GM18909 (cell line): ENCODE measurements around the gene GNG7.
"Not testable (repeated sequence)": the region's sequence is repeated elsewhere in the genome, so short reads cannot be mapped to it uniquely, and the experiment has no call there.

Experiments used
- ATAC-seq: cut with Tn5 transposase; IDR thresholded peaks from one replicate; pipeline ENCODE4 v1.9.1; 2021; ENCODE audit warnings: mild to moderate bottlenecking; ENCODE audit not compliant: unreplicated experiment, poor library complexity

The GNG7 gene

GRCh38 chr19:2558543-2558942 lies 144.0 kb downstream of the GNG7 start:
- ATAC-seq, result no peak

- not testable (repeated sequence) for ATAC-seq
These were observed 144.4 kb downstream of the GNG7 start for GRCh38 chr19:2558131-2558530.

- ATAC-seq, result no peak
These were observed 145.4 kb downstream of the GNG7 start for GRCh38 chr19:2557093-2557440.

GRCh38 chr19:2556221-2557092 lies 146.0 kb downstream of the GNG7 start:
- no peak for ATAC-seq

- ATAC-seq, result no peak
These were observed 146.9 kb downstream of the GNG7 start for GRCh38 chr19:2555422-2556220.

GRCh38 chr19:2554856-2555255 lies 147.6 kb downstream of the GNG7 start:
- ATAC-seq, result no peak

GRCh38 chr19:2553510-2553909 lies 149.0 kb downstream of the GNG7 start:
- no peak for ATAC-seq

GRCh38 chr19:2552859-2553258 lies 149.6 kb downstream of the GNG7 start:
- ATAC-seq, result no peak

- no peak for ATAC-seq
These were observed 150.7 kb downstream of the GNG7 start for GRCh38 chr19:2551864-2552185.

- ATAC-seq, result no peak
These were observed 151.2 kb downstream of the GNG7 start for GRCh38 chr19:2551172-2551863.

- no peak for ATAC-seq
These were observed 151.9 kb downstream of the GNG7 start for GRCh38 chr19:2550431-2551171.

GRCh38 chr19:2549701-2550191 lies 152.7 kb downstream of the GNG7 start:
- no peak for ATAC-seq

GRCh38 chr19:2548966-2549365 lies 153.5 kb downstream of the GNG7 start:
- no peak for ATAC-seq

- ATAC-seq, result no peak
These were observed 154.8 kb downstream of the GNG7 start for GRCh38 chr19:2547721-2548120.

- no peak for ATAC-seq
These were observed 155.3 kb downstream of the GNG7 start for GRCh38 chr19:2547033-2547680.

GRCh38 chr19:2546128-2547032 lies 156.1 kb downstream of the GNG7 start:
- ATAC-seq, result no peak

GRCh38 chr19:2545416-2546127 lies 156.9 kb downstream of the GNG7 start:
- not testable (repeated sequence) for ATAC-seq
